Midbrain (tissue), 1 donor: Measurements from ENCODE around the gene DNM2.
"Not testable (repeated sequence)": the region's sequence is repeated elsewhere in the genome, so short reads cannot be mapped to it uniquely, and the experiment has no call there.

Experiments
- DNase-seq: peaks from one replicate; lab custom pipeline; 2025; lab: John Stamatoyannopoulos, UW

DNM2 gene

GRCh38 chr19:10870501-10870954, 152.6 kb downstream of the DNM2 start:
- DNase-seq = no peak

GRCh38 chr19:10870955-10871603, 153.2 kb downstream of the DNM2 start, which contains the start of gene CARM1:
TSS of gene CARM1 (plus strand) at chr19:10871553. CDS start at chr19:10871703, 150 bp downstream.
- DNase-seq = peak; percentile 99

GRCh38 chr19:10871711-10872545, 154.0 kb downstream of the DNM2 start:
- peak; percentile 23 for DNase-seq

- DNase-seq = no peak
These were observed 154.7 kb downstream of the DNM2 start for GRCh38 chr19:10872546-10873107.

- no peak for DNase-seq
These were observed 156.1 kb downstream of the DNM2 start for GRCh38 chr19:10874024-10874423.

GRCh38 chr19:10876459-10877240, 158.8 kb downstream of the DNM2 start:
- peak; percentile 46 for DNase-seq

- DNase-seq = not testable (repeated sequence)
These were observed 159.7 kb downstream of the DNM2 start for GRCh38 chr19:10877608-10878007.

GRCh38 chr19:10878253-10878652, 160.4 kb downstream of the DNM2 start:
- no peak for DNase-seq
